Muscle layer of duodenum (tissue), 2 donors: ENCODE measurements around the gene HINT1.

Experiments used
- H3K27ac ChIP-seq: one replicate; pipeline ENCODE4 v1.7.0; 2013; ENCODE audit warnings: mild to moderate bottlenecking, low read length
- H3K27me3 ChIP-seq: one replicate; pipeline ENCODE4 v1.7.0; 2013; ENCODE audit warnings: low read depth, mild to moderate bottlenecking, control low read depth, low read length
- H3K36me3 ChIP-seq, 2 donors: one replicate each; pipeline ENCODE4 v1.7.0; 2013; ENCODE audit warnings: low read length in 2 of 2, control low read depth in 1 of 2, mild to moderate bottlenecking in 1 of 2; ENCODE audit not compliant: insufficient read depth in 2 of 2, control insufficient read depth in 1 of 2
- H3K4me1 ChIP-seq, 2 donors: one replicate each; pipeline ENCODE4 v1.7.0; 2013; ENCODE audit warnings: low read length in 2 of 2, mild to moderate bottlenecking in 2 of 2, control low read depth in 1 of 2, moderate library complexity in 1 of 2; ENCODE audit not compliant: insufficient read depth in 2 of 2, control insufficient read depth in 1 of 2
- H3K4me3 ChIP-seq, 2 donors: one replicate each; pipeline ENCODE4 v1.7.0; 2013; ENCODE audit warnings: low read length in 2 of 2, low read depth in 1 of 2, mild to moderate bottlenecking in 1 of 2
- H3K9me3 ChIP-seq, 2 donors: one replicate each; pipeline ENCODE4 v1.7.0; 2013; ENCODE audit warnings: low read length in 2 of 2, control low read depth in 1 of 2, mild to moderate bottlenecking in 1 of 2; ENCODE audit not compliant: control insufficient read depth in 1 of 2
- donor health status: healthy.

Gene HINT1

DNA sequence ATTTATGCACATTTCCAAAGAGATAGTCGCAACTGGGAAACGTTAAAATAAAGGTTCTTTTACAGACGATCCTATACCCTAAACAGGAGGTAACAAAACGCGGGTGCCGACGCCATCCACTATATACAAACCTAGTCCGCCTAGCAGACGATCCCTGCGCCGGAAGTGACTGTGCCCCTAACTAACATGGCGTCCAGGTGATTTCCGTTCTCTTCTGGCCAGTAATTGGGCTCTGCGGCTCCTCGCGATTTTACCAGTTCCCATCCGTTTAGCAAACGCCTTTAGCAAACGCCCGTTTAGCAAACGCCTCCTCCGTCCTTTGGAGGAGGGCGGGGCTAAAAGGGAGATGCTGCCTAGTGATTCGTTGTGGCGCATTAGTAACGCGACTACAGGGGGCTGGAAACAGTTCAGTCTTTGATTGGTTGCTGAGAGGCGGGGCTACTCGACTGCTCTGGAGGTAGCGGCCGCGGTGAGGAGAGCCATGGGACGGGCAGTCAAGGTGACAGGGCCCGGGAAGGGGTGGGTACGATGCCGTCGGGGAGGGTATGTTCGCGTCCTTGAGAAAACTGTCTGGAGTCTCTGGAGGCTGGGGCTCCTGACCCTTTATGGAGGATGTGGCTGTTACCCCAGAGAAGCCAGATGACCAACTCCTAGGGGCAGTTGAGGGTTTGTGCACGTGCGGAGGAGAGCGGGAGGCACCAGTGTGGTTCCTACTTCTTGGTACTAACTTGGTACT is 5.7 kb upstream of the HINT1 start, which contains the start of gene LYRM7:
Gene LYRM7 (plus strand): TSS at position 405 of the 736 bp plus-strand sequence. CDS start 77 bp downstream, at position 482.
- Histone ChIP-seq H3K27me3 (no peaks in the 10 kb centered on the region), H3K4me1 (peaks cover 16 to 19% of the 10 kb centered on the region in 2 donors), H3K36me3 (no peaks in the 10 kb centered on the region), H3K4me3 (peak within 1 kb of the TSS; percentile 80 to 95), H3K9me3 (no peaks in the 10 kb centered on the region), H3K27ac (peak within 1 kb of the TSS; percentile 81)

- Histone ChIP-seq H3K27me3 (no peaks in the 10 kb centered on the region), H3K27ac (peak overlapping the region; percentile 81), H3K4me1 (peaks cover 20 to 22% of the 10 kb centered on the region in 2 donors), H3K36me3 (no peaks in the 10 kb centered on the region), H3K9me3 (no peaks in the 10 kb centered on the region), H3K4me3 (peak overlapping the region; percentile 80 to 95)
These were observed 4.9 kb upstream of the HINT1 start for GRCh38 chr5:131169810-131170539.

GRCh38 chr5:131167615-131168014 is 2.6 kb upstream of the HINT1 start:
- Histone ChIP-seq H3K9me3 (no peaks in the 10 kb centered on the region), H3K27ac (no peak overlapping the region), H3K4me3 (no peak overlapping the region), H3K36me3 (peaks cover under 1 to 4% of the 10 kb centered on the region in 2 donors), H3K27me3 (no peaks in the 10 kb centered on the region), H3K4me1 (peaks cover 24 to 33% of the 10 kb centered on the region in 2 donors)

- peak overlapping the region; percentile 96 for H3K27ac ChIP-seq
- no peaks in the 10 kb centered on the region for H3K9me3 ChIP-seq
- H3K4me3 ChIP-seq, result peak overlapping the region; percentile 88 to 92
- H3K27me3 ChIP-seq, result no peaks in the 10 kb centered on the region
- peaks cover 10 to 18% of the 10 kb centered on the region in 2 donors for H3K4me1 ChIP-seq
- peaks cover 18 to 21% of the 10 kb centered on the region in 2 donors for H3K36me3 ChIP-seq
These were observed 601 bp downstream of the HINT1 start for GRCh38 chr5:131164191-131165118.

GRCh38 chr5:131163276-131164119 is 1.6 kb downstream of the HINT1 start:
- peaks cover 10 to 18% of the 10 kb centered on the region in 2 donors for H3K4me1 ChIP-seq
- H3K36me3 ChIP-seq, result peaks cover 23 to 31% of the 10 kb centered on the region in 2 donors
- peak overlapping the region; percentile 88 to 92 for H3K4me3 ChIP-seq
- H3K27me3 ChIP-seq, result no peaks in the 10 kb centered on the region
- H3K9me3 ChIP-seq, result no peaks in the 10 kb centered on the region
- H3K27ac ChIP-seq, result peak overlapping the region; percentile 96

DNA sequence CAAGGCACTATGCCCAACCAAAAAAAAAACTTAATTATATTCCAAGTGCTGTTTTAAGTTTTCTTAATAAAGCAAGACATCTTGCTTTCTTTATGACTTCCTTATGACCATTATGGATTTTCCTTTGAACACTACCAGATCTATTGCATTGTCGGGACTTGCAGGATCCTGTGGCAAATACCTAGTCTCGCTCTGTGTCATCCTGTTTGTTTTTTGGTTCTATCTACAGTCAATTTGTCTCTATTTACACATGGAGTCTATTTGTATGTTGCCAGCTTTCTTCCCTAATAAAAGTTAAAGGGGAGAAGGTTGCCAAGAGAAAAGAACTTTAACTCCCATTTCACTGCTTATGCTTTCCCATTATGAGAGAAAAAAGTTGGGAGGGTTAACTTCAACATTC is 4.9 kb downstream of the HINT1 start:
- Histone ChIP-seq H3K27me3 (no peaks in the 10 kb centered on the region), H3K36me3 (peaks cover 27 to 40% of the 10 kb centered on the region in 2 donors), H3K4me3 (no peak overlapping the region), H3K9me3 (no peaks in the 10 kb centered on the region), H3K4me1 (peaks cover 3 to 11% of the 10 kb centered on the region in 2 donors), H3K27ac (no peak overlapping the region)

DNA sequence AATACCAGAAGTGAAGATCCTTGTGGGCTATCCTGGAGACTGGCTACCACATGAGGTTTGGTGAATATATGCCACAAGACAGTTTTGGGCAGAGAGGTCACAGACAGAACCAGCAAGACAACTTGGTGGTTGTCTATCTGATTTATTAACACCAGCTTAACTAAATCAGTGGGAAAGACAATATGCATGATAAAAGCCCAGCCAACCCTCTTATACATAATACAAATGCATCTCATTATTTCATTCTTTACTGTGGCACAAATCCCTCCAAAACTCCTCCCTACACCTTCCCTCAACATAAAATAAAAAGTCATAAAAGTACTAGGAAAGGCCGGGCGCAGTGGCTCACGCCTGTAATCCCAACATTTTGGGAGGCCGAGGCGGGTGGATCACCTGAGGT is 8.1 kb downstream of the HINT1 start:
- H3K27ac ChIP-seq, result no peak overlapping the region
- peaks cover 22 to 32% of the 10 kb centered on the region in 2 donors for H3K36me3 ChIP-seq
- no peaks in the 10 kb centered on the region for H3K27me3 ChIP-seq
- no peak overlapping the region for H3K4me3 ChIP-seq
- H3K4me1 ChIP-seq, result no peaks in the 10 kb centered on the region
- H3K9me3 ChIP-seq, result no peaks in the 10 kb centered on the region

- peaks cover 22 to 32% of the 10 kb centered on the region in 2 donors for H3K36me3 ChIP-seq
These were observed 8.7 kb downstream of the HINT1 start for GRCh38 chr5:131156385-131156784.

DNA sequence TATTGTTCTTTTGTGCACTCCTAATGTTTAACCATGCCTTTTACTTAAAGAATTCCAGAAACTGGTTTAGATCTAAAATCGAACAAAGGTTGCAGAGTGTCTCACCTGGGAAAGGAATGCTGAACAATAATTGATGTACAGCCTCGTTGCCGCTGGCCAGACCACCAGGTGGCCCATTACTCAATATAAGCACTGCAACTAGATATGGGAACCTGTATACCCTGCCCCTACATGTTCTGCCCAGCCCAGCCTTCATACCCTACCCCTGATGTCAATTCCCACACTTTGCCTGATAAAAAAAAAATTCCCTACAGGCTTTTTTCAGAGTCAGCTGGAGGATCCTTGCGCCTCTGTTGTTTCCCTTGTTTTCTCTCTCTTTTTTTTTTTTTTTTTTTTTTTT is 13.8 kb downstream of the HINT1 start:
- no peaks in the 10 kb centered on the region for H3K9me3 ChIP-seq
- no peaks in the 10 kb centered on the region for H3K4me1 ChIP-seq
- H3K36me3 ChIP-seq, result peaks cover 0 to 4% of the 10 kb centered on the region in 2 donors
- H3K4me3 ChIP-seq, result no peak overlapping the region
- no peak overlapping the region for H3K27ac ChIP-seq
- no peaks in the 10 kb centered on the region for H3K27me3 ChIP-seq

More at GRCh38 chr5:131156385-131156784, 8.7 kb downstream of the HINT1 start:
- H3K4me3 ChIP-seq, result no peak overlapping the region
- H3K27ac ChIP-seq, result no peak overlapping the region
- no peaks in the 10 kb centered on the region for H3K27me3 ChIP-seq
- no peaks in the 10 kb centered on the region for H3K9me3 ChIP-seq
- no peaks in the 10 kb centered on the region for H3K4me1 ChIP-seq

- Histone ChIP-seq H3K4me3 (no peak overlapping the region), H3K27ac (no peak overlapping the region), H3K4me1 (no peaks in the 10 kb centered on the region), H3K27me3 (no peaks in the 10 kb centered on the region), H3K9me3 (no peaks in the 10 kb centered on the region), H3K36me3 (peaks cover 0 to 2% of the 10 kb centered on the region in 2 donors)
These were observed 14.6 kb downstream of the HINT1 start for GRCh38 chr5:131150408-131150807.
